CD4-positive, alpha-beta T cell (primary cell): ENCODE results near the gene ZDHHC3. TPM values are rescaled to one million over a fixed set of nuclear protein-coding genes. Genes with fewer than 3 reads are reported as not detected.

Source experiments
- ATAC-seq: fragments of 200-7000 bp; cut with Tn5 transposase; one replicate; pipeline ENCODE4 v1.10.0; 2022; ENCODE audit warnings: mild to moderate bottlenecking; ENCODE audit not compliant: poor library complexity
- CTCF ChIA-PET: fragments of 350-600 bp; sonication (Branson Sonifier 250); formaldehyde crosslinking; loops from one replicate; lab custom pipeline; 2021; ENCODE audit warnings: antibody characterized with exemption, inconsistent platforms; lab: Charles Lee
- POLR2A ChIA-PET: fragments of 350-600 bp; sonication (Branson Sonifier 250); formaldehyde crosslinking; loops from one replicate; lab custom pipeline; 2021; ENCODE audit warnings: antibody characterized with exemption, inconsistent platforms; lab: Charles Lee
- DNase-seq, 14 experiments: peaks; one replicate each; pipeline ENCODE4 v3.0.0-alpha.2; 2013 to 2020; ENCODE audit warnings: mixed read lengths in 2 of 14
- H3K27ac ChIP-seq, 2 donors: one replicate each; pipeline versions ENCODE4 v1.5.1 to v1.7.0; 2013; ENCODE audit warnings: low read length in 2 of 2, low read depth in 1 of 2, mild to moderate bottlenecking in 1 of 2
- H3K27me3 ChIP-seq, 2 experiments: 1 replicate in 1 of 2; 2 replicates in 1 of 2; pipeline versions ENCODE4 v1.6.1 to v1.7.0; 2013; ENCODE audit warnings: low read length in 2 of 2, control low read depth in 1 of 2, mild to moderate bottlenecking in 1 of 2, moderate library complexity in 1 of 2; ENCODE audit not compliant: insufficient read depth in 2 of 2, control insufficient read depth in 1 of 2
- H3K36me3 ChIP-seq: one replicate; pipeline ENCODE4 v1.6.1; 2013; ENCODE audit warnings: low read length, control low read depth; ENCODE audit not compliant: insufficient read depth
- H3K4me1 ChIP-seq: one replicate; pipeline ENCODE4 v1.6.1; 2013; ENCODE audit warnings: low read length, control low read depth; ENCODE audit not compliant: insufficient read depth
- H3K4me3 ChIP-seq: one replicate; pipeline ENCODE4 v1.5.1; 2013; ENCODE audit warnings: mild to moderate bottlenecking, low read length, moderate library complexity
- H3K9me3 ChIP-seq, 2 experiments: 1 replicate in 1 of 2; 2 replicates in 1 of 2; pipeline versions ENCODE4 v1.6.1 to v1.7.0; 2013; ENCODE audit warnings: low read length in 2 of 2, mild to moderate bottlenecking in 2 of 2, control low read depth in 1 of 2, moderate library complexity in 1 of 2; ENCODE audit not compliant: control insufficient read depth in 1 of 2, insufficient read depth in 1 of 2
- H3K27ac Mint-ChIP-seq: one replicate; pipeline ENCODE4 v1.8.0; 2020; ENCODE audit warnings: mixed read lengths
- H3K27me3 Mint-ChIP-seq: one replicate; pipeline ENCODE4 v1.8.0; 2021; ENCODE audit warnings: mixed read lengths
- H3K36me3 Mint-ChIP-seq: one replicate; pipeline ENCODE4 v1.8.0; 2021; ENCODE audit warnings: low read depth, mixed read lengths
- H3K4me1 Mint-ChIP-seq: one replicate; pipeline ENCODE4 v1.8.0; 2021; ENCODE audit warnings: low read depth, mixed read lengths
- H3K4me3 Mint-ChIP-seq: one replicate; pipeline ENCODE4 v1.8.0; 2020; ENCODE audit warnings: mild to moderate bottlenecking, mixed read lengths
- H3K9me3 Mint-ChIP-seq: one replicate; pipeline ENCODE4 v1.8.0; 2020; ENCODE audit warnings: mixed read lengths
- intact Hi-C, 2 experiments: fragments of 100-400 bp; cut with DNase I in 1 of 2; cut with micrococcal nuclease in 1 of 2; formaldehyde crosslinking; loops; one replicate each; pipeline versions ENCODE4 v1.15.1 to v1.9.0; 2023 to 2025; cut with DNase I, micrococcal nuclease
- total RNA-seq, 174 experiments: library from RNA in 2 of 174; stranded (reverse) in 2 of 174; gene quantifications; one replicate each; pipeline ENCODE4 v1.2.3 and lab custom pipeline; 2021 to 2026
- TF ChIP-seq, protein P1 (sequence below): fragments of 200-600 bp; IDR thresholded peaks from one replicate; pipeline ENCODE4 v1.8.0; 2022; ENCODE audit warnings: antibody characterized with exemption, mild to moderate bottlenecking

The ZDHHC3 gene
- total RNA-seq, 2 experiments from 2014 or later = 34.4 to 34.6 TPM

- Histone ChIP-seq H3K4me1 (peaks cover 22% of the 10 kb centered on the region), H3K27ac (no peak overlapping the region), H3K9me3 (no peaks in the 10 kb centered on the region), H3K27me3 (no peaks in the 10 kb centered on the region), H3K36me3 (peaks cover 65% of the 10 kb centered on the region), H3K4me3 (no peak overlapping the region)
- intact Hi-C loops = no loop called here
- Mint-ChIP-seq H3K4me3 (no peak overlapping the region), H3K27me3 (no peaks in the 10 kb centered on the region), H3K27ac (no peak overlapping the region), H3K4me1 (peaks cover 43% of the 10 kb centered on the region), H3K9me3 (no peaks in the 10 kb centered on the region), H3K36me3 (peaks cover 97% of the 10 kb centered on the region)
- DNase-seq = no peak
- no peak for ATAC-seq
- TF ChIP-seq, protein P1, sequence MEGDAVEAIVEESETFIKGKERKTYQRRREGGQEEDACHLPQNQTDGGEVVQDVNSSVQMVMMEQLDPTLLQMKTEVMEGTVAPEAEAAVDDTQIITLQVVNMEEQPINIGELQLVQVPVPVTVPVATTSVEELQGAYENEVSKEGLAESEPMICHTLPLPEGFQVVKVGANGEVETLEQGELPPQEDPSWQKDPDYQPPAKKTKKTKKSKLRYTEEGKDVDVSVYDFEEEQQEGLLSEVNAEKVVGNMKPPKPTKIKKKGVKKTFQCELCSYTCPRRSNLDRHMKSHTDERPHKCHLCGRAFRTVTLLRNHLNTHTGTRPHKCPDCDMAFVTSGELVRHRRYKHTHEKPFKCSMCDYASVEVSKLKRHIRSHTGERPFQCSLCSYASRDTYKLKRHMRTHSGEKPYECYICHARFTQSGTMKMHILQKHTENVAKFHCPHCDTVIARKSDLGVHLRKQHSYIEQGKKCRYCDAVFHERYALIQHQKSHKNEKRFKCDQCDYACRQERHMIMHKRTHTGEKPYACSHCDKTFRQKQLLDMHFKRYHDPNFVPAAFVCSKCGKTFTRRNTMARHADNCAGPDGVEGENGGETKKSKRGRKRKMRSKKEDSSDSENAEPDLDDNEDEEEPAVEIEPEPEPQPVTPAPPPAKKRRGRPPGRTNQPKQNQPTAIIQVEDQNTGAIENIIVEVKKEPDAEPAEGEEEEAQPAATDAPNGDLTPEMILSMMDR = no peak
- ChIA-PET CTCF (no interaction called here), POLR2A (interaction anchor here (1.6 kb wide), 1 partner anchor 25 kb away, joined by 4 read pairs; the partner anchor contains the start of genes EXOSC7 and ZDHHC3)
These were observed 24.8 kb upstream of the ZDHHC3 start for GRCh38 chr3:45000823-45001222.

DNA sequence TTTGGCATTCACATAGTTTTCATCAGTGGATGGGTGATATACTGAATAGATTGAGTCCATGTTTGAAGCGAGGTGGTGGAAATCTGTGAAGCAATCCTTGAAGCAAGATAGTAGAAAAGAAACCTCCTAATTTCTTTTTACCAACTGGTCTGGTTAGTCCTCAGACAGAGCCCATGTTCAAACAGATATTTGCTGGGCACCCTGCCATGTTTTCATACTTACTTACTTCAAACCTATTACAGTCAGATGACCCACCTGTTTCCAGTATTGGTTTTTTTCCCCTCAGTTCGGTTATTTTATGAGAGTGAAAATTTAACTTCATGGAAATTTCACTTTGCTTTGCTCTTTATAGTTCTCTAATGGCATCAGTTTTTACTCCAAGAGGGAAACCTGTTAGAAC lies 23.8 kb upstream of the ZDHHC3 start:
- DNase-seq = no peak
- intact Hi-C loops = no loop called here
- Histone ChIP-seq H3K9me3 (no peaks in the 10 kb centered on the region), H3K4me3 (no peak overlapping the region), H3K4me1 (peaks cover 14% of the 10 kb centered on the region), H3K27me3 (no peaks in the 10 kb centered on the region), H3K36me3 (peaks cover 65% of the 10 kb centered on the region), H3K27ac (no peak overlapping the region)
- no peaks in the 10 kb centered on the region for H3K9me3 Mint-ChIP-seq
- CTCF ChIA-PET = no interaction called here
- no peaks in the 10 kb centered on the region for H3K27me3 Mint-ChIP-seq
- H3K36me3 Mint-ChIP-seq = peaks cover 97% of the 10 kb centered on the region
- ATAC-seq = no peak
- H3K27ac Mint-ChIP-seq = peak overlapping the region; percentile 20
- no peak overlapping the region for H3K4me3 Mint-ChIP-seq
- TF ChIP-seq, protein P1 = no peak
- peaks cover 39% of the 10 kb centered on the region for H3K4me1 Mint-ChIP-seq
- POLR2A ChIA-PET = no interaction called here

GRCh38 chr3:44996556-44996969 lies 20.6 kb upstream of the ZDHHC3 start:
- CTCF ChIA-PET = no interaction called here
- POLR2A ChIA-PET = interaction anchor here (1.2 kb wide), 1 partner anchor 9 kb away, joined by 3 read pairs; no protein-coding TSS in a partner anchor
- H3K9me3 ChIP-seq = no peaks in the 10 kb centered on the region
- Mint-ChIP-seq H3K27ac (no peak overlapping the region), H3K4me1 (peaks cover 37% of the 10 kb centered on the region), H3K36me3 (peaks cover 93% of the 10 kb centered on the region), H3K4me3 (no peak overlapping the region), H3K27me3 (no peaks in the 10 kb centered on the region), H3K9me3 (no peaks in the 10 kb centered on the region)
- H3K27ac ChIP-seq = no peak overlapping the region
- peaks cover 62% of the 10 kb centered on the region for H3K36me3 ChIP-seq
- TF ChIP-seq, protein P1 = no peak
- H3K4me1 ChIP-seq = peaks cover 19% of the 10 kb centered on the region
- no peaks in the 10 kb centered on the region for H3K27me3 ChIP-seq
- intact Hi-C loops = no loop called here
- DNase-seq (no peak), ATAC-seq (no peak)
- H3K4me3 ChIP-seq = no peak overlapping the region
